ENCODE measurements around the gene C14orf119. TPM values are rescaled to one million over a fixed set of nuclear protein-coding genes. Genes with fewer than 3 reads are reported as not detected.
A peak's percentile ranks its signal among the peaks of the same experiment; 100 is the strongest.

C14orf119 gene
- total and polyA plus RNA-seq, 9 of the 15 experiments (the other 6 are each of a cell fraction or from before 2014, with no cell fraction given), result 36.7 to 251 (median 51.8) TPM

DNA sequence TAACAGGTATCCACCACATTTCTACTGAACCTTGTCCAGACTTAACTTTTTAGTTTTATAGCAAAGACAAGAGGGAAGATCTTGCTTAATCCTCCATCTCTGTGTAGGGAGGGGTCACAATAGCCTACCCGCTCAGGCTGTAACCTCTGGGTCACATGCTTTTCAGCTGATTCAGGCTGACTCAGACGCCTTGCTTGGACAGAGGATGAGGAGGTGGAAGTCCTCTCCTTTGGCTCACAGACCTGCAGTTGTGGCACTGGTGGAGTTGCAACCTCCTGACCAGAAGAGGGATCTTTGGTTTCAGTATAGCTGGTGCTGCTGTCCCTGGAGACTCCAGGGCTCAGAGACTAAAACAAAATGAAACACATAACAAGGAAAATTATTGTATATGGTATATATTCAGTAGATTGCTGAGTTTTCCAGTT, 16.6 kb upstream of the C14orf119 start (continued):
- TF ChIP-seq C11orf30 (IDR thresholded peaks at IDR 0.05; ENCODE audit: low read depth) (peak; percentile 92), ZNF146 (CRISPR knock-in tag; IDR thresholded peaks at IDR 0.05; ENCODE audit: unreplicated experiment) (no peak), NEUROD1 (IDR thresholded peaks at IDR 0.05; ENCODE audit: borderline replicate concordance, low read depth, low read length, partially characterized antibody) (peak; percentile 18), NR1H2 (CRISPR knock-in tag; IDR thresholded peaks at IDR 0.05) (no peak), ESRRB (CRISPR knock-in tag; IDR thresholded peaks at IDR 0.05; ENCODE audit: borderline replicate concordance) (no peak), L3MBTL2 (IDR thresholded peaks at IDR 0.05) (peak; percentile 70), HDAC3 (IDR thresholded peaks at IDR 0.05; ENCODE audit: borderline replicate concordance, partially characterized antibody) (no peak), MYC (IDR thresholded peaks at IDR 0.05; ENCODE audit: low read depth, low read length) (peak; percentile 74), MYC (CRISPR knock-in tag; IDR thresholded peaks at IDR 0.05; ENCODE audit: borderline replicate concordance, low read depth) (no peak), CTBP1 (IDR thresholded peaks at IDR 0.05; ENCODE audit: borderline replicate concordance) (peak; percentile 89), ZNF217 (CRISPR knock-in tag; IDR thresholded peaks at IDR 0.05) (no peak), DNMT1 (IDR thresholded peaks at IDR 0.05) (no peak), FOXK2 (conservative IDR thresholded peaks at IDR 0.05 in 1 of 2, IDR thresholded peaks at IDR 0.05 in 1 of 2; ENCODE audit: low read depth in 2 of 2) (peak in 1 of 2 experiments; percentile 47; a peak in 2 of 4 replicates), NR2C2 (CRISPR knock-in tag; IDR thresholded peaks at IDR 0.05) (no peak), NR2C2 (tag; IDR thresholded peaks at IDR 0.05) (peak; percentile 92), MYNN (IDR thresholded peaks at IDR 0.05) (no peak), MYNN (CRISPR knock-in tag; IDR thresholded peaks at IDR 0.05) (no peak), EP300 (IDR thresholded peaks at IDR 0.05; ENCODE audit: low read length) (peak; percentile 62; the same call in 1 of the 2 replicates), BACH1 (tag; IDR thresholded peaks at IDR 0.05) (peak; percentile 82; the same call in 1 of the 2 replicates), ARHGAP35 (IDR thresholded peaks at IDR 0.05; ENCODE audit: partially characterized antibody) (no peak), MXI1 (IDR thresholded peaks at IDR 0.05; ENCODE audit: low read depth, low read length) (0 out of 2 replicates have a peak, but pooled peaks have one; percentile 34), SMARCE1 (IDR thresholded peaks at IDR 0.05) (peak; percentile 74), SNIP1 (IDR thresholded peaks at IDR 0.05; ENCODE audit: low read depth) (no peak), SNRNP70 (optimal IDR thresholded peaks at IDR 0.05; ENCODE audit: low read depth, low read length) (no peak), MECOM (CRISPR knock-in tag; IDR thresholded peaks at IDR 0.05) (0 out of 2 replicates have a peak, but pooled peaks have one; percentile 31), ZNF41 (CRISPR knock-in tag; conservative IDR thresholded peaks at IDR 0.05) (peak; percentile 78)
- TF ChIP-seq, protein P1, sequence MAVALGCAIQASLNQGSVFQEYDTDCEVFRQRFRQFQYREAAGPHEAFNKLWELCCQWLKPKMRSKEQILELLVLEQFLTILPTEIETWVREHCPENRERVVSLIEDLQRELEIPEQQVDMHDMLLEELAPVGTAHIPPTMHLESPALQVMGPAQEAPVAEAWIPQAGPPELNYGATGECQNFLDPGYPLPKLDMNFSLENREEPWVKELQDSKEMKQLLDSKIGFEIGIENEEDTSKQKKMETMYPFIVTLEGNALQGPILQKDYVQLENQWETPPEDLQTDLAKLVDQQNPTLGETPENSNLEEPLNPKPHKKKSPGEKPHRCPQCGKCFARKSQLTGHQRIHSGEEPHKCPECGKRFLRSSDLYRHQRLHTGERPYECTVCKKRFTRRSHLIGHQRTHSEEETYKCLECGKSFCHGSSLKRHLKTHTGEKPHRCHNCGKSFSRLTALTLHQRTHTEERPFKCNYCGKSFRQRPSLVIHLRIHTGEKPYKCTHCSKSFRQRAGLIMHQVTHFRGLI (CRISPR knock-in tag; IDR thresholded peaks at IDR 0.05), result 0 out of 2 replicates have a peak, but pooled peaks have one; percentile 34
- TF ChIP-seq, protein P2, sequence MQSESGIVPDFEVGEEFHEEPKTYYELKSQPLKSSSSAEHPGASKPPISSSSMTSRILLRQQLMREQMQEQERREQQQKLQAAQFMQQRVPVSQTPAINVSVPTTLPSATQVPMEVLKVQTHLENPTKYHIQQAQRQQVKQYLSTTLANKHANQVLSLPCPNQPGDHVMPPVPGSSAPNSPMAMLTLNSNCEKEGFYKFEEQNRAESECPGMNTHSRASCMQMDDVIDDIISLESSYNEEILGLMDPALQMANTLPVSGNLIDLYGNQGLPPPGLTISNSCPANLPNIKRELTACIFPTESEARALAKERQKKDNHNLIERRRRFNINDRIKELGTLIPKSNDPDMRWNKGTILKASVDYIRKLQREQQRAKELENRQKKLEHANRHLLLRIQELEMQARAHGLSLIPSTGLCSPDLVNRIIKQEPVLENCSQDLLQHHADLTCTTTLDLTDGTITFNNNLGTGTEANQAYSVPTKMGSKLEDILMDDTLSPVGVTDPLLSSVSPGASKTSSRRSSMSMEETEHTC (IDR thresholded peaks at IDR 0.05), result peak; percentile 76
- TF ChIP-seq, protein P3, sequence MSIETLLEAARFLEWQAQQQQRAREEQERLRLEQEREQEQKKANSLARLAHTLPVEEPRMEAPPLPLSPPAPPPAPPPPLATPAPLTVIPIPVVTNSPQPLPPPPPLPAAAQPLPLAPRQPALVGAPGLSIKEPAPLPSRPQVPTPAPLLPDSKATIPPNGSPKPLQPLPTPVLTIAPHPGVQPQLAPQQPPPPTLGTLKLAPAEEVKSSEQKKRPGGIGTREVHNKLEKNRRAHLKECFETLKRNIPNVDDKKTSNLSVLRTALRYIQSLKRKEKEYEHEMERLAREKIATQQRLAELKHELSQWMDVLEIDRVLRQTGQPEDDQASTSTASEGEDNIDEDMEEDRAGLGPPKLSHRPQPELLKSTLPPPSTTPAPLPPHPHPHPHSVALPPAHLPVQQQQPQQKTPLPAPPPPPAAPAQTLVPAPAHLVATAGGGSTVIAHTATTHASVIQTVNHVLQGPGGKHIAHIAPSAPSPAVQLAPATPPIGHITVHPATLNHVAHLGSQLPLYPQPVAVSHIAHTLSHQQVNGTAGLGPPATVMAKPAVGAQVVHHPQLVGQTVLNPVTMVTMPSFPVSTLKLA (conservative IDR thresholded peaks at IDR 0.05), result peak; percentile 66 to 89; a peak in 3 of 4 replicates

Measured in K562 (cell line).